Trophoblast cell (in vitro differentiated cells and primary cell): Measurements from ENCODE around the gene EPN1.

Experiments
- DNase-seq, 2 donors: peaks; one replicate each; pipeline ENCODE4 v3.0.0-alpha.2; 2016
- H2AFZ ChIP-seq: 2 replicates; pipeline ENCODE4 v1.6.1; 2013; ENCODE audit warnings: low read length, moderate library complexity, mild to moderate bottlenecking; ENCODE audit not compliant: insufficient read depth, poor library complexity
- H2AK5ac ChIP-seq: 2 replicates; pipeline ENCODE4 v1.6.1; 2013; ENCODE audit warnings: mild to moderate bottlenecking, low read length
- H2BK120ac ChIP-seq: 2 replicates; pipeline ENCODE4 v1.6.1; 2013; ENCODE audit warnings: low read length, mild to moderate bottlenecking, moderate library complexity; ENCODE audit not compliant: insufficient read depth, poor library complexity
- H2BK12ac ChIP-seq: 2 replicates; pipeline ENCODE4 v1.6.1; 2013; ENCODE audit warnings: mild to moderate bottlenecking, low read length, moderate library complexity
- H2BK5ac ChIP-seq: 2 replicates; pipeline ENCODE4 v1.6.1; 2013; ENCODE audit warnings: low read length, low read depth, moderate library complexity, mild to moderate bottlenecking; ENCODE audit not compliant: poor library complexity
- H3K14ac ChIP-seq: 2 replicates; pipeline ENCODE4 v1.6.1; 2013; ENCODE audit warnings: mild to moderate bottlenecking, low read length
- H3K18ac ChIP-seq: 2 replicates; pipeline ENCODE4 v1.6.1; 2013; ENCODE audit warnings: mild to moderate bottlenecking, low read length
- H3K23ac ChIP-seq: 2 replicates; pipeline ENCODE4 v1.6.1; 2013; ENCODE audit warnings: low read length
- H3K27ac ChIP-seq: 2 replicates; pipeline ENCODE4 v1.5.1; 2013; ENCODE audit warnings: low read depth, mild to moderate bottlenecking, inconsistent platforms, low read length, moderate library complexity
- H3K27me3 ChIP-seq: 2 replicates; pipeline ENCODE4 v1.6.1; 2013; ENCODE audit warnings: inconsistent platforms, mild to moderate bottlenecking, low read length, moderate library complexity; ENCODE audit not compliant: insufficient read depth
- H3K36me3 ChIP-seq, 2 experiments: 1 replicate in 1 of 2; 2 replicates in 1 of 2; pipeline ENCODE4 v1.6.1; 2013; ENCODE audit warnings: low read length in 2 of 2, mild to moderate bottlenecking in 2 of 2, moderate library complexity in 1 of 2; ENCODE audit not compliant: insufficient read depth in 2 of 2, control insufficient read depth in 1 of 2
- H3K4ac ChIP-seq: 2 replicates; pipeline ENCODE4 v1.6.1; 2013; ENCODE audit warnings: low read depth, mild to moderate bottlenecking, low read length, moderate library complexity
- H3K4me1 ChIP-seq, 2 experiments: 1 replicate in 1 of 2; 2 replicates in 1 of 2; pipeline ENCODE4 v1.6.1; 2013; ENCODE audit warnings: low read length in 2 of 2, mild to moderate bottlenecking in 2 of 2, moderate library complexity in 1 of 2; ENCODE audit not compliant: insufficient read depth in 2 of 2, control insufficient read depth in 1 of 2
- H3K4me2 ChIP-seq: 2 replicates; pipeline ENCODE4 v1.6.1; 2013; ENCODE audit warnings: inconsistent platforms, mild to moderate bottlenecking, low read length, moderate library complexity
- H3K4me3 ChIP-seq: 2 replicates; pipeline ENCODE4 v1.5.1; 2013; ENCODE audit warnings: mild to moderate bottlenecking, low read depth, low read length, inconsistent platforms
- H3K79me1 ChIP-seq: one replicate; pipeline ENCODE4 v1.6.1; 2013; ENCODE audit warnings: low read length
- H3K79me2 ChIP-seq: 2 replicates; pipeline ENCODE4 v1.6.1; 2013; ENCODE audit warnings: low read length, mild to moderate bottlenecking; ENCODE audit not compliant: control insufficient read depth, insufficient read depth, poor library complexity
- H3K9ac ChIP-seq: 2 replicates; pipeline ENCODE4 v1.6.1; 2013; ENCODE audit warnings: mild to moderate bottlenecking, low read length
- H3K9me3 ChIP-seq: 2 replicates; pipeline ENCODE4 v1.6.1; 2013; ENCODE audit warnings: low read depth, mild to moderate bottlenecking, control low read depth, inconsistent platforms, low read length; ENCODE audit not compliant: insufficient read depth
- H4K12ac ChIP-seq: 2 replicates; pipeline ENCODE4 v1.6.1; 2013; ENCODE audit warnings: low read depth, mild to moderate bottlenecking, low read length, moderate library complexity
- H4K8ac ChIP-seq: 2 replicates; pipeline ENCODE4 v1.6.1; 2013; ENCODE audit warnings: low read depth, mild to moderate bottlenecking, low read length, moderate library complexity
- H4K91ac ChIP-seq: one replicate; pipeline ENCODE4 v1.6.1; 2013; ENCODE audit warnings: low read depth, mild to moderate bottlenecking, low read length, moderate library complexity
- WGBS: extraction: QIAGEN DNeasy Blood & Tissue Kit; methylation state at CpG from one replicate; pipeline ENCODE4 v1.1.7; 2013; ENCODE audit warnings: missing lambda C conversion rate; ENCODE audit not compliant: insufficient read length, insufficient coverage; ENCODE audit errors: extremely low coverage; 5-methylcytosine and 5-hydroxymethylcytosine counted together

The EPN1 gene

DNA sequence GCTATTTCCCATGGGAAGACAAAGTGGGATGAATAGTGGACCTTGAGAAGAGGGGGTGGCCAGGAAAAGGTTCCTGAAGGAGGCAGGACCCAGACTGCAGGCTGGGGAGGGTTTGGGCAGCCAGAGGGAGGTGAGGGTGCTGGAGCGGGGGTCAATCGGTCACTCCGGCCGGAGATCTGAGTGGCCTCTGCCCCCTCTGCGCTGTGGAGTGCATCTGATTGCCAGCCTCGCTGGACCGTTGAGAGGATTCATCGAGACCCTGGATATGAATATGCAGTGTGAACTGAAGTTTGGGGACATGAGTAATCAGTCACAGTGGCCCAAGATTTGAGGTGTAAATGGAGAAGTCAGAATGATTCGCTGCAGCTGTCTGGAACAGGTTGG lies 39.7 kb upstream of the EPN1 start:
- Histone ChIP-seq H3K9ac (peak overlapping the region; percentile 97), H3K9me3 (no peaks in the 10 kb centered on the region), H3K18ac (peak overlapping the region; percentile 85), H3K4me3 (peak overlapping the region; percentile 96), H4K8ac (peak overlapping the region; percentile 98), H3K14ac (peak overlapping the region; percentile 95), H3K79me2 (peaks cover 12% of the 10 kb centered on the region), H3K27me3 (no peaks in the 10 kb centered on the region), H2BK5ac (peak overlapping the region; percentile 75), H3K4ac (peak overlapping the region; percentile 95), H3K23ac (no peak overlapping the region), H3K4me1 (peaks cover 16 to 19% of the 10 kb centered on the region in 2 experiments), H2BK120ac (peak overlapping the region; percentile 45), H3K36me3 (peaks cover 4 to 7% of the 10 kb centered on the region in 2 experiments), H4K12ac (peak overlapping the region; percentile 92), H2AFZ (peak overlapping the region; percentile 65), H3K27ac (no peak overlapping the region), H3K4me2 (peak overlapping the region; percentile 73), H4K91ac (peak overlapping the region; percentile 81), H3K79me1 (peaks cover 6% of the 10 kb centered on the region), H2AK5ac (peak overlapping the region; percentile 89), H2BK12ac (peak overlapping the region; percentile 14)
- no CpG with 5 or more reads among the region's 9 CpGs for WGBS
- no peak for DNase-seq

DNA sequence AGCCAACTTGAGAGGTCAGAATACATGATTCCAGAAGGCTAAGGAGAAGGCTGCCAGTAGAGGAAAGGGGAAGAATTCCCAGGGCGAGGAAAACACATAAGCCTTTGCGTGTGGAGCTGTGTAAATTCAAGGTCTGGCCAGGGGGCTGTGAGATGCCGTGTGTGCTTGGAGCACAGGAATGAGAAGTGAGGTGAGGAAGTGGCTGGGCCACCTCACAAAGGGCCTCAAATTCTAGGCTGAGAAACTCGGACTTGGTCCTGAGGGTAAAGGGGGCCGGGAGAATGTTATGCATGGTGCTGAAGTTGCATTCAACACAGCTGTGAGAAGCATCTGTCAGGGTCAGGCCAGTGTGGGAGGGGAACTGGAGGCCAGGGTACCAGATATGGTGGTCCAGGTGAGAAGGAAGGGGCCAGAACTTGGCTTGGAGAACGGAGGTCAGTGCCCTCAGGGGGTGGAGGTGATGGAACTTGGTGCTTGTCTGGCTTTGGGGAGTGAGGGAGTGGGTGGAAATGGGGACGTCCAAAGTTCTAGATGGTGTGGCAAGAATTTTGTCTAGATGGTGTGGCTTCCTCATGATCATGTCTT lies 39.1 kb upstream of the EPN1 start:
- Histone ChIP-seq H4K12ac (no peak overlapping the region), H4K91ac (no peak overlapping the region), H2AK5ac (no peak overlapping the region), H3K27ac (no peak overlapping the region), H3K14ac (no peak overlapping the region), H2BK120ac (no peak overlapping the region), H2BK5ac (no peak overlapping the region), H3K36me3 (peaks cover 4 to 7% of the 10 kb centered on the region in 2 experiments), H3K23ac (no peak overlapping the region), H3K4me2 (peak overlapping the region; percentile 73), H3K79me1 (peaks cover 10% of the 10 kb centered on the region), H3K18ac (no peak overlapping the region), H2BK12ac (peak overlapping the region; percentile 3), H3K27me3 (no peaks in the 10 kb centered on the region), H3K9ac (peak overlapping the region; percentile 35), H3K79me2 (peaks cover 15% of the 10 kb centered on the region), H2AFZ (no peak overlapping the region), H4K8ac (peak overlapping the region; percentile 49), H3K4ac (peak overlapping the region; percentile 95), H3K4me1 (peaks cover 18 to 21% of the 10 kb centered on the region in 2 experiments), H3K9me3 (no peaks in the 10 kb centered on the region), H3K4me3 (no peak overlapping the region)
- no peak for DNase-seq
- no CpG with 5 or more reads among the region's 7 CpGs for WGBS

DNA sequence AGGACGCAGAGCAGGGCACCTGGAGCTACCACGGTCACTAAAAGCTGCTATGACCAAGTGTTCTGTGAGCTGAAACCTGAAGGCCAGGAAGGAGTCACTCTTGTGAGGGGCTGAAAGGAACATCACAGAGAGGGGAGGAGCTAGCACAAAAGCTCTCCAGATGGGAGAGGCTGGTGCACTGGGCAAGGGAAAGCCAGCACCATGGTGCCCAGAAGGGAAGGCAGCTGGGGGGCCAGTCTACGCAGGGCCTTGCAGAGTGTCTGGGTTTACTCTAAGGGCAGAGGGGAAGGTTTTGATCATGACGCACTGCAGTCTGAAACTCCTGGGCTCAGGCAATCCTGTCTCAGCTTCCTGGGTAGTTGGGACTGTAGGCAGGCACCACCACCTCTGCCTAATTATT lies 38.3 kb upstream of the EPN1 start:
- WGBS = no CpG with 5 or more reads among the region's 4 CpGs
- no peaks in the 10 kb centered on the region for H3K27me3 ChIP-seq

DNA sequence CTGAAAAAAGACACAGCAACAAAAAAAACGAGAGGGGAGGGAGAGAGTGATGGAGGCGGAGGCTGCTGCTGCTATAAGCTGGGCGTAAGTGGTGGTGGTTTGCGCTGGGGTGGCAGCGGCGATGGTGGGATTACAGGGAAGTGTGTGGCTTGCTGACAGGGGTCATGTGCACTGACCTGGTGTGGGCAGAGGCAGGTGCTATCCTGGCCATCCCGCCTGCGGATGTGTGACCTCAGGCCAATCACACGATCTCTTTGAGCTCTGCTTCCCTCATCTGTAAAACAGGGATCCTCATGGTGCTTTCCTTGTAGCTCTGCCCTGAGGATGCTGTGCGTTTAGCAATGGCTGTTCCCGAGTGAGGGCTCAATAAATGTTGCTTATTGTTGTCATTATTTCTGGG lies 37.5 kb upstream of the EPN1 start:
- Histone ChIP-seq H3K4me1 (peaks cover 19 to 24% of the 10 kb centered on the region in 2 experiments), H3K4me2 (no peak overlapping the region), H3K4ac (no peak overlapping the region), H3K36me3 (peaks cover 4 to 7% of the 10 kb centered on the region in 2 experiments), H3K27me3 (no peaks in the 10 kb centered on the region), H2AFZ (no peak overlapping the region), H2BK12ac (no peak overlapping the region), H3K79me1 (peaks cover 18% of the 10 kb centered on the region), H3K27ac (no peak overlapping the region), H2BK5ac (no peak overlapping the region), H4K91ac (no peak overlapping the region), H3K23ac (no peak overlapping the region), H3K9ac (no peak overlapping the region), H3K9me3 (no peaks in the 10 kb centered on the region), H3K4me3 (no peak overlapping the region), H3K18ac (no peak overlapping the region), H2BK120ac (no peak overlapping the region), H4K8ac (no peak overlapping the region), H3K14ac (no peak overlapping the region), H4K12ac (no peak overlapping the region), H2AK5ac (no peak overlapping the region), H3K79me2 (peaks cover 19% of the 10 kb centered on the region)
- DNase-seq = no peak
- no CpG with 5 or more reads among the region's 11 CpGs for WGBS

More for the DNA sequence above, 38.3 kb upstream of the EPN1 start:
- Histone ChIP-seq H2AK5ac (no peak overlapping the region), H3K4ac (peak overlapping the region; percentile 13), H3K36me3 (peaks cover 4 to 7% of the 10 kb centered on the region in 2 experiments), H2AFZ (no peak overlapping the region), H3K79me2 (peaks cover 19% of the 10 kb centered on the region), H2BK12ac (no peak overlapping the region), H4K8ac (no peak overlapping the region), H2BK5ac (no peak overlapping the region), H3K4me1 (peaks cover 18 to 21% of the 10 kb centered on the region in 2 experiments), H3K14ac (no peak overlapping the region), H3K4me2 (no peak overlapping the region), H3K9ac (no peak overlapping the region), H3K23ac (no peak overlapping the region), H4K12ac (peak overlapping the region; percentile 43), H3K27ac (no peak overlapping the region), H4K91ac (no peak overlapping the region), H2BK120ac (no peak overlapping the region), H3K79me1 (peaks cover 17% of the 10 kb centered on the region), H3K9me3 (no peaks in the 10 kb centered on the region), H3K18ac (no peak overlapping the region), H3K4me3 (no peak overlapping the region)
- DNase-seq = no peak
